GM20000 (cell line): ENCODE results near the gene RHO.

Experiments used
- DNase-seq: peaks from one replicate; pipeline ENCODE4 v3.0.0; 2012; ENCODE audit warnings: low spot score
- TF ChIP-seq, protein P1 (sequence below): IDR thresholded peaks from 2 replicates; pipeline ENCODE4 v1.5.1; 2012; ENCODE audit warnings: mild to moderate bottlenecking, control low read depth; ENCODE audit errors: extremely low read depth, missing control alignments

The RHO gene

DNA sequence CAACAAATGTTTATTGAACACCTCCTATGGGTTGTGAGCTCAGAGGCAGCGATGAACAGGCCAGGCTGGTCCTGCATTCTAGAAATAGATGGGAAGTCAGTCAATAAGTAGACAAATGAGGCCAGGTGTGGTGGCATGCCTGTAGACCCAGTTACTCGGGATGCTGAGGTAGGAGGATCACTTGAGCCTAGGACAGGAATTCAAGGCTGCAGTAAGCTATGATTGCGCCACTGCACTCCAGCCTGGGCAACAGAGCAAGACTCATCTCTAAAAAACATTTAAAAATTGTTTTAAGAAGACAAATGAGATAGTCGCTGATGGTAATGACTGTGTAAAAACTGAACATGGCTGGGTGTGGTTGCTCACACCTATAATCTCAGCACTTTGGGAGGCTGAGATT, 4.4 kb upstream of the RHO start:
- TF ChIP-seq, protein P1, sequence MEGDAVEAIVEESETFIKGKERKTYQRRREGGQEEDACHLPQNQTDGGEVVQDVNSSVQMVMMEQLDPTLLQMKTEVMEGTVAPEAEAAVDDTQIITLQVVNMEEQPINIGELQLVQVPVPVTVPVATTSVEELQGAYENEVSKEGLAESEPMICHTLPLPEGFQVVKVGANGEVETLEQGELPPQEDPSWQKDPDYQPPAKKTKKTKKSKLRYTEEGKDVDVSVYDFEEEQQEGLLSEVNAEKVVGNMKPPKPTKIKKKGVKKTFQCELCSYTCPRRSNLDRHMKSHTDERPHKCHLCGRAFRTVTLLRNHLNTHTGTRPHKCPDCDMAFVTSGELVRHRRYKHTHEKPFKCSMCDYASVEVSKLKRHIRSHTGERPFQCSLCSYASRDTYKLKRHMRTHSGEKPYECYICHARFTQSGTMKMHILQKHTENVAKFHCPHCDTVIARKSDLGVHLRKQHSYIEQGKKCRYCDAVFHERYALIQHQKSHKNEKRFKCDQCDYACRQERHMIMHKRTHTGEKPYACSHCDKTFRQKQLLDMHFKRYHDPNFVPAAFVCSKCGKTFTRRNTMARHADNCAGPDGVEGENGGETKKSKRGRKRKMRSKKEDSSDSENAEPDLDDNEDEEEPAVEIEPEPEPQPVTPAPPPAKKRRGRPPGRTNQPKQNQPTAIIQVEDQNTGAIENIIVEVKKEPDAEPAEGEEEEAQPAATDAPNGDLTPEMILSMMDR: no peak
- no peak for DNase-seq

DNA sequence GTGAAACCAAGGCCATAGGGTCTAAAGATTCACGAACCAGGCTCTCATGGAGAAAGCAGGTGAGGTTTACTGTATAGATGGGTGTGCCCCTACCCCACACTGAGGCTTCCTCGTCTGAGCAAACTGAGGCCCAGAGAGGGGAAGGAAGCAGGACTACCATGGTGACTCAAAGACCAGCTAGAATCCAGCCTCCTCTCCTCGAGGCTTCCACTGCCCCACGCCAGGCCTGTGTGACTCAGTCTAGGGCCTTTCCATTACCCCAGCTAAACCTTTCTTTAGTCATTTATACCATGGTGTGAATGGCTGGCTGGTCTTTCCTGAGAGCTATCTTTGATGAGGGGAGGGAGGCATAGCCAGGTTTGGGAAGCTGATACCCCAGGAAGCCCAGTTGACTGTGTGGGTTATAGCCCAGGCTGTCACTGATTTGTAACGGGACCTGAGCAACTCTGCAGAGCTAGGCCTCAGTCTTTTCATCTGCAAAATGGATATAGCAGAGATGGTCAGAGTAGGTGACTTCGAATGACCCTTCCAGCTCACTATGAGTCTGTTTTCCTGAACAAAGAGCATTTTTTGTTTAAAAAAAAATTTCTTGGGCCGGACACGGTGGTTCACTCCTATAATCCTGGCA, 3.0 kb upstream of the RHO start:
- TF ChIP-seq, protein P1: no peak
- DNase-seq: no peak

- TF ChIP-seq, protein P1: no peak
- peak; percentile 86 for DNase-seq
Measured at GRCh38 chr3:129526121-129526900, 2.1 kb upstream of the RHO start.

DNA sequence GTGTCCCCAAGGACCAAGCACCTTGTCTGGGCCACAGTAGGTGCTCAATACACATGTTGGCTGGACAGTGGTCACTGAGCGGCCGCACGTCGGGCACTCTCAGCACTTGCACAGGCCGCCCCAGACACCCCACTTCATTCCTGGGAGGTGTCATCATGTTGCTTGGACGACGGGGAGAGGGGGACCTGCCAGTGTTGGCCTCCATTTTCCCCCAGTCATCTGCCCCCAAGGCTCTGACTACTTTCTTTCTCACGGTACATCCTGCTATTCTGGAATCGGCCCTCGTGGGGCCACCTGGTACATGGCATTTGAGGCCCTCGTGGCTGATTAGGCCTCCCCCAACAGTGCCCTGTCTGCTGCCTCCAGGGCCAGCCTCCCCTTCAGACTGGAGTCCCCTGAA, 1.2 kb upstream of the RHO start:
- DNase-seq: no peak
- TF ChIP-seq, protein P1: no peak

DNA sequence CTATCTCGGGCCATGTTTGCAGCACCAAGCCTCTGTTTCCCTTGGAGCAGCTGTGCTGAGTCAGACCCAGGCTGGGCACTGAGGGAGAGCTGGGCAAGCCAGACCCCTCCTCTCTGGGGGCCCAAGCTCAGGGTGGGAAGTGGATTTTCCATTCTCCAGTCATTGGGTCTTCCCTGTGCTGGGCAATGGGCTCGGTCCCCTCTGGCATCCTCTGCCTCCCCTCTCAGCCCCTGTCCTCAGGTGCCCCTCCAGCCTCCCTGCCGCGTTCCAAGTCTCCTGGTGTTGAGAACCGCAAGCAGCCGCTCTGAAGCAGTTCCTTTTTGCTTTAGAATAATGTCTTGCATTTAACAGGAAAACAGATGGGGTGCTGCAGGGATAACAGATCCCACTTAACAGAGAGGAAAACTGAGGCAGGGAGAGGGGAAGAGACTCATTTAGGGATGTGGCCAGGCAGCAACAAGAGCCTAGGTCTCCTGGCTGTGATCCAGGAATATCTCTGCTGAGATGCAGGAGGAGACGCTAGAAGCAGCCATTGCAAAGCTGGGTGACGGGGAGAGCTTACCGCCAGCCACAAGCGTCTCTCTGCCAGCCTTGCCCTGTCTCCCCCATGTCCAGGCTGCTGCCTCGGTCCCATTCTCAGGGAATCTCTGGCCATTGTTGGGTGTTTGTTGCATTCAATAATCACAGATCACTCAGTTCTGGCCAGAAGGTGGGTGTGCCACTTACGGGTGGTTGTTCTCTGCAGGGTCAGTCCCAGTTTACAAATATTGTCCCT, 1.2 kb downstream of the RHO start:
- DNase-seq: no peak
- TF ChIP-seq, protein P1: no peak

DNA sequence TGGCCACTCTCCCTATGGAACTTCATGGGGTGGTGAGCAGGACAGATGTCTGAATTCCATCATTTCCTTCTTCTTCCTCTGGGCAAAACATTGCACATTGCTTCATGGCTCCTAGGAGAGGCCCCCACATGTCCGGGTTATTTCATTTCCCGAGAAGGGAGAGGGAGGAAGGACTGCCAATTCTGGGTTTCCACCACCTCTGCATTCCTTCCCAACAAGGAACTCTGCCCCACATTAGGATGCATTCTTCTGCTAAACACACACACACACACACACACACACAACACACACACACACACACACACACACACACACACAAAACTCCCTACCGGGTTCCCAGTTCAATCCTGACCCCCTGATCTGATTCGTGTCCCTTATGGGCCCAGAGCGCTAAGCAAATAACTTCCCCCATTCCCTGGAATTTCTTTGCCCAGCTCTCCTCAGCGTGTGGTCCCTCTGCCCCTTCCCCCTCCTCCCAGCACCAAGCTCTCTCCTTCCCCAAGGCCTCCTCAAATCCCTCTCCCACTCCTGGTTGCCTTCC, 1.9 kb downstream of the RHO start:
- DNase-seq: no peak
- TF ChIP-seq, protein P1: no peak
